ENCODE data around the gene CDK5RAP3.

The CDK5RAP3 gene

GRCh38 chr17:47970725-47971499 lies at the start of gene CDK5RAP3 (continued):
- TF ChIP-seq ZNF449 (tag by site-specific recombination; IDR thresholded peaks at IDR 0.05) (no peak; the same call in none of the 2 replicates), GLIS1 (tag by site-specific recombination; IDR thresholded peaks at IDR 0.05) (peak; percentile 76), KLF8 (tag by site-specific recombination; IDR thresholded peaks at IDR 0.05) (peak; percentile 69), ZNF266 (tag by site-specific recombination; IDR thresholded peaks at IDR 0.05; ENCODE audit: low read depth) (no peak), ZNF610 (tag by site-specific recombination; IDR thresholded peaks at IDR 0.05; ENCODE audit: borderline replicate concordance) (peak; percentile 79), ZNF174 (tag by site-specific recombination; IDR thresholded peaks at IDR 0.05) (no peak), ZNF121 (tag by site-specific recombination; IDR thresholded peaks at IDR 0.05) (0 out of 2 replicates have a peak, but pooled peaks have one; percentile 19), YY2 (tag by site-specific recombination; IDR thresholded peaks at IDR 0.05) (peak; percentile 81), KLF1 (tag by site-specific recombination; IDR thresholded peaks at IDR 0.05) (peak; percentile 73), ZNF792 (tag by site-specific recombination; IDR thresholded peaks at IDR 0.05) (0 out of 2 replicates have a peak, but pooled peaks have one; percentile 68), ZNF830 (tag by site-specific recombination; IDR thresholded peaks at IDR 0.05; ENCODE audit: low read depth) (no peak), SP3 (tag by site-specific recombination; IDR thresholded peaks at IDR 0.05) (peak; percentile 98), ZNF600 (tag by site-specific recombination; IDR thresholded peaks at IDR 0.05) (peak; percentile 88), ZNF211 (tag by site-specific recombination; IDR thresholded peaks at IDR 0.05; ENCODE audit: low read depth) (no peak), ZNF658 (tag by site-specific recombination; IDR thresholded peaks at IDR 0.05) (no peak), ZNF777 (tag by site-specific recombination; IDR thresholded peaks at IDR 0.05; ENCODE audit: borderline replicate concordance) (no peak), BCL11A (tag by site-specific recombination; IDR thresholded peaks at IDR 0.05; ENCODE audit: low read depth) (peak; percentile 90), ZNF221 (tag by site-specific recombination; IDR thresholded peaks at IDR 0.05; ENCODE audit: borderline replicate concordance) (no peak), ZSCAN23 (tag by site-specific recombination; IDR thresholded peaks at IDR 0.05) (no peak), ZFP3 (tag by site-specific recombination; IDR thresholded peaks at IDR 0.05; ENCODE audit: low read depth) (no peak), ZNF202 (tag by site-specific recombination; IDR thresholded peaks at IDR 0.05; ENCODE audit: borderline replicate concordance) (no peak), ZNF645 (tag by site-specific recombination; IDR thresholded peaks at IDR 0.05) (no peak), ZBTB8A (tag by site-specific recombination; IDR thresholded peaks at IDR 0.05) (0 out of 2 replicates have a peak, but pooled peaks have one; percentile 47), ZNF530 (tag by site-specific recombination; IDR thresholded peaks at IDR 0.05; ENCODE audit: low read depth) (no peak), KLF9 (tag by site-specific recombination; IDR thresholded peaks at IDR 0.05; ENCODE audit: low read depth) (peak; percentile 98), PRDM6 (tag by site-specific recombination; IDR thresholded peaks at IDR 0.05) (no peak), ZNF501 (tag by site-specific recombination; IDR thresholded peaks at IDR 0.05) (peak; percentile 88)
- TF ChIP-seq, protein P1, sequence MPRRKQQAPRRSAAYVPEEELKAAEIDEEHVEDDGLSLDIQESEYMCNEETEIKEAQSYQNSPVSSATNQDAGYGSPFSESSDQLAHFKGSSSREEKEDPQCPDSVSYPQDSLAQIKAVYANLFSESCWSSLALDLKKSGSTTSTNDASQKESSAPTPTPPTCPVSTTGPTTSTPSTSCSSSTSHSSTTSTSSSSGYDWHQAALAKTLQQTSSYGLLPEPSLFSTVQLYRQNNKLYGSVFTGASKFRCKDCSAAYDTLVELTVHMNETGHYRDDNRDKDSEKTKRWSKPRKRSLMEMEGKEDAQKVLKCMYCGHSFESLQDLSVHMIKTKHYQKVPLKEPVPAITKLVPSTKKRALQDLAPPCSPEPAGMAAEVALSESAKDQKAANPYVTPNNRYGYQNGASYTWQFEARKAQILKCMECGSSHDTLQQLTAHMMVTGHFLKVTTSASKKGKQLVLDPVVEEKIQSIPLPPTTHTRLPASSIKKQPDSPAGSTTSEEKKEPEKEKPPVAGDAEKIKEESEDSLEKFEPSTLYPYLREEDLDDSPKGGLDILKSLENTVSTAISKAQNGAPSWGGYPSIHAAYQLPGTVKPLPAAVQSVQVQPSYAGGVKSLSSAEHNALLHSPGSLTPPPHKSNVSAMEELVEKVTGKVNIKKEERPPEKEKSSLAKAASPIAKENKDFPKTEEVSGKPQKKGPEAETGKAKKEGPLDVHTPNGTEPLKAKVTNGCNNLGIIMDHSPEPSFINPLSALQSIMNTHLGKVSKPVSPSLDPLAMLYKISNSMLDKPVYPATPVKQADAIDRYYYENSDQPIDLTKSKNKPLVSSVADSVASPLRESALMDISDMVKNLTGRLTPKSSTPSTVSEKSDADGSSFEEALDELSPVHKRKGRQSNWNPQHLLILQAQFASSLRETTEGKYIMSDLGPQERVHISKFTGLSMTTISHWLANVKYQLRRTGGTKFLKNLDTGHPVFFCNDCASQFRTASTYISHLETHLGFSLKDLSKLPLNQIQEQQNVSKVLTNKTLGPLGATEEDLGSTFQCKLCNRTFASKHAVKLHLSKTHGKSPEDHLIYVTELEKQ (tag by site-specific recombination; IDR thresholded peaks at IDR 0.05; ENCODE audit: borderline replicate concordance) = no peak
- TF ChIP-seq, protein P2, sequence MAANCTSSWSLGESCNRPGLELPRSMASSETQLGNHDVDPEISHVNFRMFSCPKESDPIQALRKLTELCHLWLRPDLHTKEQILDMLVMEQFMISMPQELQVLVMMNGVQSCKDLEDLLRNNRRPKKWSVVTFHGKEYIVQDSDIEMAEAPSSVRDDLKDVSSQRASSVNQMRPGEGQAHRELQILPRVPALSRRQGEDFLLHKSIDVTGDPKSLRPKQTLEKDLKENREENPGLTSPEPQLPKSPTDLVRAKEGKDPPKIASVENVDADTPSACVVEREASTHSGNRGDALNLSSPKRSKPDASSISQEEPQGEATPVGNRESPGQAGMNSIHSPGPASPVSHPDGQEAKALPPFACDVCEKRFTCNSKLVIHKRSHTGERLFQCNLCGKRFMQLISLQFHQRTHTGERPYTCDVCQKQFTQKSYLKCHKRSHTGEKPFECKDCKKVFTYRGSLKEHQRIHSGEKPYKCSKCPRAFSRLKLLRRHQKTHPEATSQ (tag by site-specific recombination; IDR thresholded peaks at IDR 0.05) = peak; percentile 84; the same call in 1 of the 2 replicates
- TF ChIP-seq, protein P3, sequence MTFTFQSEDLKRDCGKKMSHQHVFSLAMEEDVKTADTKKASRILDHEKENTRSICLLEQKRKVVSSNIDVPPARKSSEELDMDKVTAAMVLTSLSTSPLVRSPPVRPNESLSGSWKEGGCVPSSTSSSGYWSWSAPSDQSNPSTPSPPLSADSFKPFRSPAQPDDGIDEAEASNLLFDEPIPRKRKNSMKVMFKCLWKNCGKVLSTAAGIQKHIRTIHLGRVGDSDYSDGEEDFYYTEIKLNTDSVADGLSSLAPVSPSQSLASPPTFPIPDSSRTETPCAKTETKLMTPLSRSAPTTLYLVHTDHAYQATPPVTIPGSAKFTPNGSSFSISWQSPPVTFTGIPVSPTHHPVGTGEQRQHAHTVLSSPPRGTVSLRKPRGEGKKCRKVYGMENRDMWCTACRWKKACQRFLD (tag by site-specific recombination; IDR thresholded peaks at IDR 0.05) = no peak
